GM12878 (cell line): ENCODE results near the gene SCP2D1. TPM values are rescaled to one million over a fixed set of nuclear protein-coding genes. Genes with fewer than 3 reads are reported as not detected.
A peak's percentile ranks its signal among the peaks of the same experiment; 100 is the strongest.

Source experiments
- ATAC-seq: fragments of 200-7000 bp; cut with Tn5 transposase; 3 replicates; pipeline ENCODE4 v1.9.1; 2020; ENCODE audit warnings: mild to moderate bottlenecking, moderate library complexity
- BruUV-seq: library from RNA; stranded (reverse); fragments of 400-500 nt; replicated peaks from 2 replicates; lab custom pipeline; 2021; lab: Mats Ljungman, UMichigan
- CTCF ChIA-PET: fragments of 300-600 bp; sonication (Branson Sonifier 250); formaldehyde crosslinking; extraction: SDS; loops from one replicate; lab custom pipeline; 2021; ENCODE audit warnings: inconsistent platforms; lab: Yijun Ruan, JAX
- POLR2A ChIA-PET: fragments of 350-600 bp; formaldehyde crosslinking; extraction: SDS; loops from one replicate; lab custom pipeline; 2021; ENCODE audit warnings: inconsistent platforms; lab: Charles Lee
- RAD21 ChIA-PET: fragments of 300-600 bp; sonication (Branson Sonifier 250); formaldehyde crosslinking; loops from one replicate; lab custom pipeline; 2023; ENCODE audit warnings: antibody characterized with exemption; ENCODE audit not compliant: unreplicated experiment; lab: Charles Lee
- SMC1A ChIA-PET: fragments of 300-600 bp; sonication (Branson Sonifier 250); formaldehyde crosslinking; loops from one replicate; lab custom pipeline; 2023; ENCODE audit not compliant: unreplicated experiment, uncharacterized antibody; lab: Charles Lee
- DNase-seq: peaks from one replicate; pipeline ENCODE4 v3.0.0-alpha.2; 2011; ENCODE audit warnings: low read depth, low spot score
- FAIRE-seq: peaks from 3 replicates; lab custom pipeline; 2011; peaks lifted over from hg19 to GRCh38; lab: Jason Lieb, UNC
- H2AFZ ChIP-seq: 2 replicates; pipeline ENCODE4 v1.6.0; 2011; ENCODE audit warnings: low read depth, low read length, control low read depth; ENCODE audit not compliant: control insufficient read depth
- H3K27ac ChIP-seq: 2 replicates; pipeline ENCODE4 v1.5.1; 2011; ENCODE audit warnings: control low read depth; ENCODE audit not compliant: control insufficient read depth, insufficient read depth
- H3K27me3 ChIP-seq, 2 experiments: replicated peaks in 1 of 2; 2 replicates each; pipeline versions ENCODE4 v1.6.0 to v1.6.1; 2011; ENCODE audit warnings: low read length in 1 of 2; ENCODE audit not compliant: control insufficient read depth in 2 of 2, insufficient read depth in 2 of 2
- H3K36me3 ChIP-seq, 2 experiments: 2 replicates each; pipeline ENCODE4 v1.5.1; 2011; ENCODE audit warnings: low read length in 1 of 2; ENCODE audit not compliant: control insufficient read depth in 2 of 2, insufficient read depth in 2 of 2
- H3K4me1 ChIP-seq: 2 replicates; pipeline ENCODE4 v1.6.1; 2011; ENCODE audit warnings: mild to moderate bottlenecking, low read length, moderate library complexity, mixed read lengths; ENCODE audit not compliant: control insufficient read depth, insufficient read depth
- H3K4me2 ChIP-seq: 2 replicates; pipeline ENCODE4 v1.6.0; 2011; ENCODE audit warnings: control low read depth; ENCODE audit not compliant: control insufficient read depth, insufficient read depth
- H3K4me3 ChIP-seq: fragments of 200-600 bp; sonication (generic); 2 replicates; pipeline ENCODE4 v1.5.1; 2016
- H3K79me2 ChIP-seq: 2 replicates; pipeline ENCODE4 v1.6.0; 2011; ENCODE audit warnings: low read length; ENCODE audit not compliant: control insufficient read depth, insufficient read depth
- H3K9ac ChIP-seq: 2 replicates; pipeline ENCODE4 v1.8.0; 2011; ENCODE audit warnings: low read length, control low read depth, mixed read lengths; ENCODE audit not compliant: control insufficient read depth, insufficient read depth
- H3K9me3 ChIP-seq: replicated peaks from 3 replicates; pipeline ENCODE4 v1.5.1; 2011; ENCODE audit warnings: mild to moderate bottlenecking, low read length; ENCODE audit not compliant: control insufficient read depth, insufficient read depth
- H4K20me1 ChIP-seq: 2 replicates; pipeline ENCODE4 v1.6.0; 2011; ENCODE audit not compliant: control insufficient read depth, insufficient read depth
- MTA2 ChIP-seq: fragments of 450-650 bp; IDR thresholded peaks from 2 replicates; pipeline ENCODE4 v1.6.1; 2016; ENCODE audit warnings: low read depth, mild to moderate bottlenecking, moderate library complexity
- NFIC ChIP-seq: IDR thresholded peaks from 2 replicates; pipeline ENCODE4 v1.6.1; 2012; ENCODE audit warnings: low read depth, mild to moderate bottlenecking, inconsistent platforms, low read length, moderate library complexity
- WGBS: methylation state at CpG from one replicate; pipeline ENCODE4 v1.1.6; 2016; ENCODE audit warnings: low lambda C conversion rate; ENCODE audit not compliant: insufficient replicate concordance, insufficient coverage; ENCODE audit errors: missing lambda C conversion rate; 5-methylcytosine and 5-hydroxymethylcytosine counted together
- in situ Hi-C: fragments of 300-500 bp; cut with MboI; formaldehyde crosslinking; loops from 9 replicates; pipeline ENCODE4 v1.14.3; 2018; ENCODE audit warnings: mixed read lengths
- intact Hi-C: fragments of 100-400 bp; cut with micrococcal nuclease; formaldehyde crosslinking; loops from one replicate; pipeline ENCODE4 v1.14.2; 2022; ENCODE audit not compliant: unreplicated experiment
- polyA plus RNA-seq, 11 experiments: library from polyadenylated mRNA; depleted of rRNA in 4 of 11; unstranded in 6 of 11; stranded (reverse) in 5 of 11; fragments of >200 nt; fragmentation: Nextera tagmentation in 4 of 11; fragmentation: Illumina TruSeq in 1 of 11; extraction: Ambion mirVana in 4 of 11; extraction: Trizol in 1 of 11; gene quantifications; 1 replicate in 1 of 11; 2 replicates in 10 of 11; pipeline versions ENCODE4 v1.2.1 to v1.2.3, GENCODE V29; 2011 to 2016; ENCODE audit warnings: inconsistent platforms in 2 of 11, missing spikeins in 2 of 11, low read depth in 1 of 11
- total RNA-seq, 4 experiments: library from RNA; depleted of rRNA in 3 of 4; stranded (reverse); fragments of >200 nt in 3 of 4; fragmentation: Illumina TruSeq in 1 of 4; extraction: Trizol in 1 of 4; gene quantifications; 2 replicates each; pipeline versions ENCODE4 v1.2.1 to v1.2.3, GENCODE V29; 2013 to 2021
- TF ChIP-seq, protein P1 (sequence below): IDR thresholded peaks from 2 replicates; pipeline ENCODE4 v1.6.1; 2011; ENCODE audit warnings: low read depth, mild to moderate bottlenecking, low read length, moderate library complexity, borderline replicate concordance; ENCODE audit errors: extremely low read depth
- TF ChIP-seq, protein P2 (sequence below): IDR thresholded peaks from 2 replicates; pipeline ENCODE4 v1.6.1; 2011; ENCODE audit warnings: borderline replicate concordance, low read depth, mild to moderate bottlenecking, moderate library complexity, low read length; ENCODE audit not compliant: insufficient read depth, poor library complexity, severe bottlenecking

The SCP2D1 gene
- total and polyA plus RNA-seq, 10 of the 15 experiments (the other 5 are each of a cell fraction or from before 2014, with no cell fraction given) = not detected

DNA sequence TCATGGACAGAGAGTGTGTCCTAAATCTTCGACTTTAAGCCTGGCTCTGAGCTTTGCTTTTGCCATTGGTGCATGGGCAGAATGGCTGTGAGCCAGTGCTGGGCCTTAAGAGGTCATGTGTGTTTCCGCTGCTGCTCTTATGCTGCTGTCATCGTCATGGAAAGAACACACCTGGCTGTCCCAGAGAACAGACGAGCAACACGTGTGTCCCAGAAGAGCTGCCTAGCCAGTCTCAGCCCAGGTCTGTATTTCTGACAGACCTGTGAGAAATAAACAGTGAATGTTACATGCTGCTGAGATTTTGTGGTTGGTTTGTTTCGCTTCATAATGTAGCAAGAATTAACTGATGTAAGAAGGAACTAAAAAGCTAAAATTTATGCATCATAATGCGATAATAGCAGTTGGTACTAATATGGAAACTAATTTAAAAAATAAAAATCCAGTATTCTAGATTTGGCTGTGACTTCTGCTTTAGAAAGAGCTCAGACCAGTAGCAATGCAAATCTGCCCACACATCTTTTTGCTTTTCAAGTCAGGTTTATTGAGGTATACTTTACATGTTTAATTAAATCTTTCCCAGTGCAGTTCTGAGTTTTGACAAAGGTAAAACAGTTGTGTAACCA lies 11.5 kb upstream of the SCP2D1 start (continued):
- TF ChIP-seq, protein P1, sequence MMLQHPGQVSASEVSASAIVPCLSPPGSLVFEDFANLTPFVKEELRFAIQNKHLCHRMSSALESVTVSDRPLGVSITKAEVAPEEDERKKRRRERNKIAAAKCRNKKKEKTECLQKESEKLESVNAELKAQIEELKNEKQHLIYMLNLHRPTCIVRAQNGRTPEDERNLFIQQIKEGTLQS = no peak
- TF ChIP-seq, protein P2, sequence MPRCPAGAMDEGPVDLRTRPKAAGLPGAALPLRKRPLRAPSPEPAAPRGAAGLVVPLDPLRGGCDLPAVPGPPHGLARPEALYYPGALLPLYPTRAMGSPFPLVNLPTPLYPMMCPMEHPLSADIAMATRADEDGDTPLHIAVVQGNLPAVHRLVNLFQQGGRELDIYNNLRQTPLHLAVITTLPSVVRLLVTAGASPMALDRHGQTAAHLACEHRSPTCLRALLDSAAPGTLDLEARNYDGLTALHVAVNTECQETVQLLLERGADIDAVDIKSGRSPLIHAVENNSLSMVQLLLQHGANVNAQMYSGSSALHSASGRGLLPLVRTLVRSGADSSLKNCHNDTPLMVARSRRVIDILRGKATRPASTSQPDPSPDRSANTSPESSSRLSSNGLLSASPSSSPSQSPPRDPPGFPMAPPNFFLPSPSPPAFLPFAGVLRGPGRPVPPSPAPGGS = no peak
- TF ChIP-seq MTA2 = peak; percentile 41; the same call in 1 of the 2 replicates

DNA sequence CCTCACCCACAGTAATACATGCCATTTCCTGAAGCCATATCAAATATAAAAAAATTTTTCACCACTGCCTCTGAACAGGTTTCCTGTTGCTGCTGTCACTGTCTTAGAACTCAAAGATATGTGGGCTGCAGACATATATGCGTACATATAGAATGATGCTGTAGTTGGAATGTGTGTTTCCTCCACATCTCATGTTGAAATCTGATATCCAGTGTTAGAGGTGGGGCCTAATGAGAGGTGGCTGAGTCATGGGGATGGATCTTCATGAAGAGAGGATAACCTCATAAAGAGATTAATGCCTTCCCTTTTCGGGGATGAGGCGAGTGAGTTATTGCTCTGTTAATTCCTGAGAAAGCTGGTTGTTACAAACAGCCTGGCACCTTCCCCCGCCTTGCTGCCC lies 7.7 kb upstream of the SCP2D1 start:
- Histone ChIP-seq H3K9me3 (no peaks in the 10 kb centered on the region; the same call in 2 of the 3 replicates), H3K27ac (no peak overlapping the region), H3K36me3 (no peaks in the 10 kb centered on the region), H3K27me3 (no peaks in the 10 kb centered on the region), H3K4me1 (peaks cover 17% of the 10 kb centered on the region), H3K9ac (no peak overlapping the region), H2AFZ (no peak overlapping the region; the same call in 1 of the 2 replicates), H3K4me3 (no peak overlapping the region), H4K20me1 (no peaks in the 10 kb centered on the region), H3K4me2 (no peak overlapping the region), H3K79me2 (no peaks in the 10 kb centered on the region)
- in situ Hi-C loops = no loop called here
- SMC1A ChIA-PET = no interaction called here
- CTCF ChIA-PET = no interaction called here
- DNase-seq (no peak), ATAC-seq (no peak), FAIRE-seq (no peak)
- WGBS = 91% methylated on average over 4 of the region's 4 CpGs
- no TSS peak for BruUV-seq
- no peak for TF ChIP-seq NFIC
- intact Hi-C loops = no loop called here
- RAD21 ChIA-PET = no interaction called here
- POLR2A ChIA-PET = no interaction called here
